Measurements from ENCODE around the gene CLHC1.
"Not testable (repeated sequence)": the region's sequence is repeated elsewhere in the genome, so short reads cannot be mapped to it uniquely, and the experiment has no call there.

The CLHC1 gene

GRCh38 chr2:55232084-55232862 is at the start of gene CLHC1, which contains the start of gene RPS27A:
TSS of gene CLHC1 (minus strand) at chr2:55232293. CDS start at chr2:55222411, 9,882 bp downstream.
TSS of gene RPS27A (plus strand) at chr2:55232688. CDS start at chr2:55232825, 137 bp downstream.
- DNase-seq (ENCODE audit: low read depth in 2 of 2) = peak; percentile 82 to 86

GRCh38 chr2:55280851-55281546 is 48.9 kb upstream of the CLHC1 start:
- not testable (repeated sequence) for DNase-seq (ENCODE audit: low read depth in 2 of 2)

- DNase-seq (ENCODE audit: low read depth in 2 of 2) = not testable (repeated sequence)
These were observed 47.8 kb upstream of the CLHC1 start for GRCh38 chr2:55279859-55280424.

GRCh38 chr2:55279214-55279835 is 47.2 kb upstream of the CLHC1 start:
- DNase-seq (ENCODE audit: low read depth in 2 of 2) = not testable (repeated sequence)

- DNase-seq (ENCODE audit: low read depth in 2 of 2) = no peak
These were observed 45.2 kb upstream of the CLHC1 start for GRCh38 chr2:55277310-55277709.

GRCh38 chr2:55274346-55274745 is 42.3 kb upstream of the CLHC1 start:
- not testable (repeated sequence) for DNase-seq (ENCODE audit: low read depth in 2 of 2)

GRCh38 chr2:55269645-55269990 is 37.5 kb upstream of the CLHC1 start:
- no peak for DNase-seq (ENCODE audit: low read depth in 2 of 2)

- peak; percentile 75 to 83 for DNase-seq (ENCODE audit: low read depth in 2 of 2)
These were observed 37.0 kb upstream of the CLHC1 start, which contains the start of gene MTIF2 for GRCh38 chr2:55268907-55269644. TSS of gene MTIF2 (minus strand) at chr2:55269231. CDS start at chr2:55263858, 5,373 bp downstream.

- DNase-seq (ENCODE audit: low read depth in 2 of 2) = no peak
These were observed 36.3 kb upstream of the CLHC1 start for GRCh38 chr2:55268288-55268906.

- DNase-seq (ENCODE audit: low read depth in 2 of 2) = not testable (repeated sequence)
These were observed 27.5 kb upstream of the CLHC1 start for GRCh38 chr2:55259586-55259985.

GRCh38 chr2:55252832-55253231 is 20.7 kb upstream of the CLHC1 start:
- no peak for DNase-seq (ENCODE audit: low read depth in 2 of 2)

- DNase-seq (ENCODE audit: low read depth in 2 of 2) = no peak
These were observed 14.9 kb upstream of the CLHC1 start for GRCh38 chr2:55247025-55247424.

GRCh38 chr2:55245411-55245810 is 13.3 kb upstream of the CLHC1 start:
- no peak for DNase-seq (ENCODE audit: low read depth in 2 of 2)

- DNase-seq (ENCODE audit: low read depth in 2 of 2) = no peak
These were observed 10.5 kb upstream of the CLHC1 start for GRCh38 chr2:55242617-55243016.

GRCh38 chr2:55241582-55241981 is 9.5 kb upstream of the CLHC1 start:
- not testable (repeated sequence) for DNase-seq (ENCODE audit: low read depth in 2 of 2)

- no peak for DNase-seq (ENCODE audit: low read depth in 2 of 2)
These were observed 7.6 kb upstream of the CLHC1 start for GRCh38 chr2:55239656-55240222.

GRCh38 chr2:55236992-55237543 is 5.0 kb upstream of the CLHC1 start:
- DNase-seq (ENCODE audit: low read depth in 2 of 2) = no peak

GRCh38 chr2:55235724-55236538 is 3.8 kb upstream of the CLHC1 start:
- DNase-seq (ENCODE audit: low read depth in 2 of 2) = no peak

GRCh38 chr2:55233658-55233940 is 1.5 kb upstream of the CLHC1 start:
- DNase-seq (ENCODE audit: low read depth in 2 of 2) = no peak
